Ramos (cell line): ENCODE data around the gene SCNN1B.
"Not testable (repeated sequence)": the region's sequence is repeated elsewhere in the genome, so short reads cannot be mapped to it uniquely, and the experiment has no call there.

ENCODE experiments used
- in situ Hi-C: fragments of 300-500 bp; cut with MboI; formaldehyde crosslinking; loops from one replicate; pipeline ENCODE4 v1.14.3; 2022; ENCODE audit warnings: low sequenced_read_pairs; ENCODE audit not compliant: unreplicated experiment

The SCNN1B gene

DNA sequence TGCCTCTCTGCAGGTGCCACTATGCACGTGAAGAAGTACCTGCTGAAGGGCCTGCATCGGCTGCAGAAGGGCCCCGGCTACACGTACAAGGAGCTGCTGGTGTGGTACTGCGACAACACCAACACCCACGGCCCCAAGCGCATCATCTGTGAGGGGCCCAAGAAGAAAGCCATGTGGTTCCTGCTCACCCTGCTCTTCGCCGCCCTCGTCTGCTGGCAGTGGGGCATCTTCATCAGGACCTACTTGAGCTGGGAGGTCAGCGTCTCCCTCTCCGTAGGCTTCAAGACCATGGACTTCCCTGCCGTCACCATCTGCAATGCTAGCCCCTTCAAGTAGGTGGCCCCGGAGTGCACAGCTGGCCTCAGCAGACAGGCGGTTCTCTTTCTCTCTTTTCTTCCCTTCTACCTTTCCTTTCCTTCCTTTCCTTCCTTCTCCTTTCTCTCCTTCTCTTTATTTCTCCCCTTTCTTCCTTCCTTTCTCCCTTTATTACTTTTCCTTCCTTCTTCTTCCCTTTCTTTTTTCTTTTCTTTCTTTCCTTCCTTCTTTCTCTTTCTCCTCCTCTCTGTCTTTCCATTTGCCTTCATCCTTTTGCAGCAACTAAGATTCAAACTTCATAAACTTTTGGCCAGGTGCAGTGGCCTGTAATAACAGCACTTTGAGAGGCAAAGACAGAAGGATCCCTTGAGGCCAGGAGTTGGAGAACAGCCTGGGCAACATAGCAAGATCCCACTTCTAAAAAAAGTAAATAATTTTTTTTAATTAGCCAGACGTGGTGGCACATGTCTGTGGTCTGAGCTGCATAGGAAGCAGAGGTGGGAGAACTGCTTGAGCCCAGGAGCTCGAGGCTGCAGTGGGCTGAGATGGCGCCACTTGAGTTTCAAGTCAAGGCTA is 46.7 kb downstream of the SCNN1B start:
- in situ Hi-C loops = no loop called here

DNA sequence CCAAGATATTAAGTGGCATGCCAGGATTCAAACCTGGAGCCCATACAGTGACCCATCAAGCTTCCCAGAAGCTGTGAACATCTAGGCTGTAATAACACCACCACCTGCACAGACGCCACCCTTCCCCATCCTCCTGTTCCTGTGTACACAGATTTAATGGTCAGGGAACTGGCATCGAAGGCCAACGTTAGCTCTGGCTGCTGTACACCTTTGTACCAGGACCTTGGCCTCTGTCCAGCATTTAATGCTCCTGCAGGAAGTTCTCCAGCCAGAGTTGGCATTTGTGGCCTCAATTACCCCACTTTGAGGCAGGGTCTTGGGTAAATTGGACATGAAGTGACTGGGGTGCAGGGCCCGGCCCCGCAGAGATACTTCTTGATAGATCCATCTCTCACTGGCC is 49.3 kb downstream of the SCNN1B start:
- in situ Hi-C loops = no loop called here

DNA sequence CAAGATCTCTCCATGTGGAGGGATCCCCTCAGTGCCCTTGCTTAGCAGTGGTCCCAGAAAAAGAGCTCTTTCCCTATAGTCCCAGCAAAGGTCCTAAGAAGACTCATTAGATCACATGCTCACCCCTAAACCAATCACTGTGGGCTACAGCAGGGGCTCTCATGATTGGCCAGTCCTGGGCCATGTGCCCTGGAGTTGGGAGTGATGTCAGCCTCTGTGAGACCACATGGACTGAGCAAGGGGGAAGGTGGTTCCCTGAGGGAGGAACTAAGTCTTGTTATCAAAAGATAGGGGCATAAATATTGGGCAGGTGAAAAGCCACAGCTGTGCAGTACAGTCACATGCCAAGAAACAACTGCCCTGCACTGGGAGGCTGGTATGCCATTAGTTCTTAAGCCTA is 51.3 kb downstream of the SCNN1B start:
- in situ Hi-C loops = no loop called here

DNA sequence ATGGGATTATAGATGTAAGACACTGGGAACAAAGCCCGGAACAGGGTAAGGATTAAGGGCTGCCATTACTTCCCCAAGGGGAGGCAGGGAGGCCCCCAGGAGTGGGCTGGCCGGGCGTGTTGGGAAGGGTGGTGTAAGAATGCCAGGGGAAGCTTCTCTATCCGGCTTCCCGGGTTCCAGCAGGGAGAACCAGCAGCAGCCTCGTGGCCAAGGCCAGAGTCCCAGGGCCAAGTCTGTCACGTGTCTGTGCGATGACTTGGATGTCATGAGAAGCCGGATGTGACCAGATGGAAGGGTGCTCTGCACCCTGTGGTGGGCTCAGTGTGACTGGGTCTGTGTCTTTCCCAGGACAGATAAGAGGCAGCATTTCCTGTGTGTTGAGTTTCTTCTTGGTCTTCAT is 52.1 kb downstream of the SCNN1B start:
- in situ Hi-C loops = no loop called here

DNA sequence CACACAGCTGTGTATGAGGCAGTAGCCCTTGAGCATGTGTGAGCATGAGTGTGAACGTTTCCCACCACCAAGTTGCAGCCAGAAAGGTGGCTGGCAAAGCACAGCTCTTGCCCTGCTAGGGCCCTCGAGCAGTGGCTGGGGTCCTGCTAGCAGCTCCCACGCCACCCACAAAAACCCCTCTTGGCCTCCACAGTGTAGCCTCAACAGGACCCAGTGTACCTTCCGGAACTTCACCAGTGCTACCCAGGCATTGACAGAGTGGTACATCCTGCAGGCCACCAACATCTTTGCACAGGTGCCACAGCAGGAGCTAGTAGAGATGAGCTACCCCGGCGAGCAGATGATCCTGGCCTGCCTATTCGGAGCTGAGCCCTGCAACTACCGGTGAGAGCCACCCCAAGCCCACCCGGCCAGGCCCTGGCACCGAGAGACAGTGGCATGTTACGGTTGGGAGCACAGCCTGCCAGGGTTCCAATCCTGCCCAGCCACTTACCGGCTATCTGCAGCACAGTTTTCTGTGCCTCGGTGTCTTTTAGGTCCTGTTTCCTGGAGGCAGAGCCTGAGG is 53.1 kb downstream of the SCNN1B start:
- in situ Hi-C loops = no loop called here

DNA sequence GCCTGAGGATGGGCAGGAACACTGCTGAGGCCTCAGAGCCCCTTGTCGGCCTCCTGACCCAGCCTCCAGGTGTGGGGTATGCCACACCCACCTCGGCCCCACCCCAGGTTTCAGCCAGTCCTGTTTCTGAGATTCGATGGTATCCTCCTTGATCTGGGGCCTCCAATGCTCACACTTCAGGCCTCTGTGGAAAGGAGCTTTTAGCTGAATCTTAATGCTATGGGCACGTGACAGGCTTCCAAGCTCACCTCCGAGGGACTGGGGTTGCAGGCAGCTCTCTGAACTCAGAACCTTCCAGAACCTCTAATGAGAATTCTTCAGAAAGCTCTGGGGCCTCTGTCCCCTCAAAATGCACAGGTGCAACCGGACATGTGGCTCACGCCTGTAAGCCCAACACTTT is 54.8 kb downstream of the SCNN1B start:
- in situ Hi-C loops = no loop called here

DNA sequence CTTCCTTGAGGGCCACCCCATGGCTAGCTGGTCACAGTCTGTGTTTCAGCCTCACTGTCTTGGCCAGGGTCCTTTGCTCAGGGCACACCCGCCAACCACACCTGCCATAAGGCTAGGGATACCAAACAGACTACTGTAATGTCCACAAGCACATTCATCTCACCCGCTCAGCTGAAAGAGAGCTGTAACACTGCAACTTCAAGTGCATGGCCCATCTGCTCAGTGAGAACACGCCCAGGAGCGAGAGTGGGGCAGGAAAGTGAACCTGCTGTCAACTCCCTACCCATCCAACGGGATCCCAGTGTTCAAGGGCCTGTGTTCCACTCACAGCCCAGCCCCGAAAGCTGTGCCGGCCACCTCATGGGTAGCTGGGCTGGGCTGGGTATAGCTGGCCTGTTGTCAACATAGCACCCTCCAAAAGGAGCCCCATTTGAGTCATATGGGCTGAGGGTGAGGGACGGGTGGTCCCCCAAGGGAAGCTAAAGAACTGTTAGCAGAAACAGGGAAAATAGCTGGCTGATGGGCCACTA is 55.7 kb downstream of the SCNN1B start:
- in situ Hi-C loops = no loop called here

DNA sequence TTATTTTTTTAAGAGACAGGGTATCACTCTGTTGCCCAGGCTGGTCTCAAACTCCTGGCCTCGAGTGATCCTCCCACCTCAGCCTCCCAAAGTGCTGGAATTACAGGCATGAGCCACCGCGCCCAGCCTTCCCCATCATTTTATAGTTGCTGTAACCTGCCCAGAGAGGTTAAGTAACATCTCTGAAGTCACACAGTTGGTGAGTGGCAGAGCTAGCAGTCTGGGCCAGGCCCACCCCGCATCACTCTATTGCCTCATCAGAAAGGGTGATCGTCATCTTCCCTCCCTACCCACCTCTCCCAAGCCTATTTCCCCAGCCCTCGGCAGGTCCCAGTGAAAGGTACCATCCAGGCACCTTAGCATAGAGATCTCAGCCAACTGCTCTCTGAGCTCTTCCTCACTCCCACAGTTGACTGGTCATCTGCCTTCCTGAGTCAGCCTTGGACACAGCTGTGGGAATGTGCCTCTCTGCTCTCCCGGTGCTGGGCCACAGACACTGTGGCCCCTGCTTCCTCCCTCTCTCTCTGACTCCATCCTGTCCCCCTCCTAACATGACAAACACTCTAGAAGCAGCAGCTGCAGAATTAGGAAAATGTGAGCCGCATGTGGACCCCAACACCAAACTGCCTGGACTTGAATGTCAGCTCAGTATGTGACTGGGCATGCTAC is 57.1 kb downstream of the SCNN1B start:
- in situ Hi-C loops = no loop called here

- in situ Hi-C loops = no loop called here
These were observed 60.6 kb downstream of the SCNN1B start for GRCh38 chr16:23362460-23363317.

GRCh38 chr16:23365602-23366240 is 63.6 kb downstream of the SCNN1B start:
- in situ Hi-C loops = no loop called here

GRCh38 chr16:23366341-23366740 is 64.2 kb downstream of the SCNN1B start:
- in situ Hi-C loops = not testable (repeated sequence)

GRCh38 chr16:23367564-23367963 is 65.5 kb downstream of the SCNN1B start:
- in situ Hi-C loops = no loop called here

GRCh38 chr16:23367988-23368387 is 65.9 kb downstream of the SCNN1B start:
- in situ Hi-C loops = no loop called here

- in situ Hi-C loops = no loop called here
These were observed 66.4 kb downstream of the SCNN1B start for GRCh38 chr16:23368469-23368868.

DNA sequence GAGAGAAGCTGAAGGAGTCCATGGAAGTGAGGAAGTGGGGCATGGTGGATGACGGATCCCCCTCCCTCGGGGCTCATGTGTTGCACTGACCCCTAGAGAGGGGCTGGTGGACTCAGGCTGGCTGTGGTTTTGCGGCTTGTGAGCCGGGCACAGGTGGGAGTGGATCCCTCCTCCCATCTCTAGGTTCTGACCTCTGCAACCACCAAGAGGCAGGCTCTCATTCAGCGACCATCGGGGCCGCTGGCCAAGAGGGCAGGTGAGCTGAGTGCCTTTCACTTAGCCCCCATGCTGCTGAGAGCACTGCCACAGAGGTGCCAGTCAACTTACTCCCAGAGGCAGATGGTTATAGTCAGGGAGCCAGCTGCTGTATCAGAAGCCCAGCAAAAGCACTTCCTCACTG is 67.3 kb downstream of the SCNN1B start:
- in situ Hi-C loops = no loop called here

DNA sequence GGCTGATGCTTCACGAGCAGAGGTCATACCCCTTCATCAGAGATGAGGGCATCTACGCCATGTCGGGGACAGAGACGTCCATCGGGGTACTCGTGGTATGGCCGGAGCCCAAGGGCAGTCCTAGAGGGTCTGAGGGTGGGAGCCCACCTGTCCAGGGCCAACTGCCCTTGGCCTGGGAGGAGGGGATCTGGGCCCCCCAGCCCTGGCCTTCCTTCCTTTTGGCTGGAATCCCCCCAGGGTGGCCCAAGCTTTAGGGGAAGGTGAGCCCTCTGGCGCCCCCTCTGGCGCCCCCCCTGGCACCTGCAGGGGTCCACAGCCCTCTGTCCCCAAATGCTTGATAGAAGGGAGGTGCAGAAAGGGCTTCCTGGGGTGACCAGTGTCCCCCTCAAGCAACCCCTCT is 69.3 kb downstream of the SCNN1B start:
- in situ Hi-C loops = no loop called here

DNA sequence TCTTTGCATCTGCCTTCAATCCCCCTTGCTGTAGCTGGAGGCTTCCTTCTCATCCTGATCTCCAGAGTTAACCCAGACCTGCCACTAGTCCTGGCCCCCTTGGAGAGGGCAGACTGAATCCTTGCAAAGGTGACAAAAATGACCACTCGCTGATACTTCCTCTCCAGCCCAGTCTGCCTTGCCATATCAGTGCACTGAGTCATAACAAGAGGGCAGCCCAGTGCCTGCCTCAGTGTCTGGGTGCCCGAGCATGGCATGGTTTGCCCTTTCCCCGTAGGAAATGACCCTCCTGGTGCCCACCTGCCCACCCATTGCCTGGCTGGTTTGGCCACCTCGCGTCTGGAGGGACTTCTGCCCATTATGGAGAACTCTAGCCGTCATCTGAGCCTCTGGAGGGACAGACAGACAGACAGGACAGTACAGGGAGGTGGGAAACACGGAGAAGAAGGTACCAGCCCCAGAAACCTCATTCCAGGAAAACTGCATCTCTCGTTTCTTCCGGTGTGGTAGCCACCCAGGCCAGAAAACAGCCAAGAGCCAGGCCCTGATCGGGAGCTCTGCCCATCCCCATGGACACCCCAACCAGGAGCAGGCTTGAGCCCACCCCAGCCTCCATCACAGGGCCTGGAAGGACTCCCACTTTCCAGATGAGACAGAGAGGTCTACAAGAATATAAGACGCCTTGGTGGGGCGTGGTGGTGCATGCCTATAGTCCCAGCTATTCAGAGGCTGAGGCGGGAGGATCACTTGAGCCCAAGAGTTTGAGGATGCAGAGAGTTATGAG is 71.5 kb downstream of the SCNN1B start:
- in situ Hi-C loops = no loop called here

DNA sequence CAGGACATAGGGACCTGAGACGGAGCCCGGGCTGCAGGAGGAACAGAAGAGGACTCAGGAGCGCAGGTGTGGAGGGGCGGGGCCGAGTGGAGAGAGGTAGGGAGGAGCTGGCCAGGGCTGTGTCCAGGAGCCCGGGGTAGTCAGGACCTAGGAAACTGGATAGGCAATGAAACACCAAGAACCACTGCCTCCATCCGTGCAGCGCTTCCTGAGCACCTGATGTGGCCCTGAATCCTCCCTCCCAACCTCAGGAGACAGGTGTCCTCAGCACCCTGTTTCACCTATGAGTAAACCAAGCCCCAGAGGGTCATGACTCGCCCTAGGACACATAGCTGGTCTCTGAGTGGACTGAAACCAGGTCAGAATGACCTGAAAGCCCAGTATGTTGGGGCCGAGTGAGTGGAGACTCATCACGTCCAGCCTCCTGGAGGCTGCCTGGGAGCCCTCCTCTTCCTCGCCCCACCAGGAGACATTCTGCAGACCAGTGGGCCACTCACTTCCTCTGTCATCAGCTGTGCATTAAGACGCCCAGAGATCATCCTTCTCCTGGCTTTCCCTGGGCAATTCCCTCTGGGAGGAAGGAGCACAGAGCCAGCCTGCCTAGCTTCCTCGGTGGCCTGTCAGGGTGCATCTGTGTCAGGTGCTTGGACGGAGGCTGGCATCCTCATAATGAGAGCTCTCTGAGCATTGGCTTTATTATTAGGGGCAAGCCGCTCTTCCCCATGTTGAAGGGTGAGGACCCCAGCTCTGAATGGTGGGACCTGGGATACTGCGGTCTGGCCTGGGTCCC is 72.8 kb downstream of the SCNN1B start:
- in situ Hi-C loops = no loop called here
